ENCODE data around the gene FOXP1.
"Not testable (repeated sequence)": the region's sequence is repeated elsewhere in the genome, so short reads cannot be mapped to it uniquely, and the experiment has no call there.

DNA sequence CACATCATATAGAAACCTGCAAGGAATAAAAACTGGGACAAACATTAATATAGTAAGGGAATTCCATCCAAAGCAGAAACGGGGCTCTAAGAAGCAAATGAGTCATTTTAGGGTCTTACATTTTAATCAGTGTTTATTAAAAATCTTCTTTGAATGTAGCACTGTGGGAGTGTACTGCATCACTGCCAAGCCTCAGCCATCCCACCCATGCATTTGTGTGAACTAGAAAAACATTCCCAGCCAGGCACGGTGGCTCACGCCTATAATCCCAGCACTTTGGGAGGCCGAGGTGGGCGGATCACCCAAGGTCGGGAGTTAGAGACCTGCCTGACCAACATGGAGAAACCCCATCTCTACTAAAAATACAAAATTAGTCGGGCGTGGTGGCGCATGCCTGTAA is 57.1 kb downstream of the FOXP1 start:
- TF ChIP-seq, protein P1, sequence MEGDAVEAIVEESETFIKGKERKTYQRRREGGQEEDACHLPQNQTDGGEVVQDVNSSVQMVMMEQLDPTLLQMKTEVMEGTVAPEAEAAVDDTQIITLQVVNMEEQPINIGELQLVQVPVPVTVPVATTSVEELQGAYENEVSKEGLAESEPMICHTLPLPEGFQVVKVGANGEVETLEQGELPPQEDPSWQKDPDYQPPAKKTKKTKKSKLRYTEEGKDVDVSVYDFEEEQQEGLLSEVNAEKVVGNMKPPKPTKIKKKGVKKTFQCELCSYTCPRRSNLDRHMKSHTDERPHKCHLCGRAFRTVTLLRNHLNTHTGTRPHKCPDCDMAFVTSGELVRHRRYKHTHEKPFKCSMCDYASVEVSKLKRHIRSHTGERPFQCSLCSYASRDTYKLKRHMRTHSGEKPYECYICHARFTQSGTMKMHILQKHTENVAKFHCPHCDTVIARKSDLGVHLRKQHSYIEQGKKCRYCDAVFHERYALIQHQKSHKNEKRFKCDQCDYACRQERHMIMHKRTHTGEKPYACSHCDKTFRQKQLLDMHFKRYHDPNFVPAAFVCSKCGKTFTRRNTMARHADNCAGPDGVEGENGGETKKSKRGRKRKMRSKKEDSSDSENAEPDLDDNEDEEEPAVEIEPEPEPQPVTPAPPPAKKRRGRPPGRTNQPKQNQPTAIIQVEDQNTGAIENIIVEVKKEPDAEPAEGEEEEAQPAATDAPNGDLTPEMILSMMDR (IDR thresholded peaks at IDR 0.05; ENCODE audit: low read depth, low read length, poor library complexity, severe bottlenecking), result not testable (repeated sequence)
- TF ChIP-seq EZH2phosphoT487 (IDR thresholded peaks at IDR 0.05; ENCODE audit: borderline replicate concordance, low read length), result not testable (repeated sequence)
